Mesodermal cell (in vitro differentiated cells): ENCODE data around the gene ID3.

Source experiments
- H3K27ac ChIP-seq: 2 replicates; pipeline ENCODE4 v1.7.0; 2013; ENCODE audit warnings: mild to moderate bottlenecking, low read depth, low read length, moderate library complexity; ENCODE audit not compliant: severe bottlenecking
- H3K36me3 ChIP-seq: 2 replicates; pipeline ENCODE4 v1.7.1; 2013; ENCODE audit warnings: mild to moderate bottlenecking, low read length, moderate library complexity; ENCODE audit not compliant: control insufficient read depth, insufficient read depth
- H3K4me1 ChIP-seq: one replicate; pipeline ENCODE4 v1.7.1; 2013; ENCODE audit warnings: mild to moderate bottlenecking, low read length; ENCODE audit not compliant: insufficient read depth, control insufficient read depth, poor library complexity, severe bottlenecking
- H3K4me3 ChIP-seq: 2 replicates; pipeline ENCODE4 v1.7.0; 2013; ENCODE audit warnings: low read length, control low read depth, mild to moderate bottlenecking; ENCODE audit not compliant: insufficient read depth, poor library complexity, severe bottlenecking; ENCODE audit errors: extremely low read depth
- H3K9me3 ChIP-seq: 2 replicates; pipeline ENCODE4 v1.7.1; 2013; ENCODE audit warnings: mild to moderate bottlenecking, low read length, moderate library complexity; ENCODE audit not compliant: control insufficient read depth
- whole genome bisulfite sequencing, 2 experiments: methylation state at CpG; one replicate each; pipeline ENCODE4 v1.1.5; 2013; ENCODE audit warnings: missing lambda C conversion rate in 2 of 2; ENCODE audit not compliant: insufficient coverage in 2 of 2; 5-methylcytosine and 5-hydroxymethylcytosine counted together

The ID3 gene

DNA sequence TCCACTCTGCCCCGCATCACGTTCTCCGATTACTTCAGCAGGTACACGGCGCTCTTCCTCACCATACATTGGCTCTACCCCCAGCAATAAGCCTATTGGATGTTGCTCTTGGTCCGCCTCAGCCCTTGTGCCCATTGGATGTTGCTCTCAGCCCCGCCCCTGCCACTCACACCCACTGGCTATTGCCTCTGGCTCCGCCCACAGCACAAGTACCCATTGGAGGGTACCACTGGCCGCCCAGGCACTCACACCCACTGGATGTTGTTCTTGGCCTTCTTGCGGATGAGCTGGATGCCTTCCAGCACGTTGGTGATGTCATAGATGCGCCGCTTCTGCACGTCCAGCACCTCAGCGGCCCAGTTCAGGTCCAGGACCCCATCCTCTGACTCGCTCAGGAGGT, 37.7 kb downstream of the ID3 start:
- no peaks in the 10 kb centered on the region for H3K4me1 ChIP-seq
- WGBS, 2 experiments: 94 to 96% methylated on average over 13 to 16 of the region's 16 CpGs
- H3K9me3 ChIP-seq: no peaks in the 10 kb centered on the region
- H3K4me3 ChIP-seq: no peak overlapping the region
- H3K36me3 ChIP-seq: no peaks in the 10 kb centered on the region
- no peak overlapping the region for H3K27ac ChIP-seq

DNA sequence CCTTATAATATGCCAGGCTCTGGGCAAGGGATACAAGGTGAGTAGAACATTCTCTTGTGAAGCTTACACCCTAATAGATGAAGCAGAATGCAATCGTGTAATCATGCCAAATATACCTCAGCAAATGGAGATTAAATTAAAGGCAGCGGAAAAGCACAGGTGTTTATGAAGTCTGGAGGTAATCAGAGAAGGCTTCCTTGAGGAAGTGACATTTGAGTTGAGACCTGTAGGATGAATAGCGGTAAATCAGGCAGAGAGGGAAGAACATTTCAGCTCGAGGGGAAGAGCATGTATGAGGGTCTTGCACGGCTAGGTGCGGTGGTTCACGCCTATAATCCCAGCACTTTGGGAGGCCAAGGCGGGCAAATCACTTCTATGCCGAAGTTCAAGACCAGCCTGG, 41.7 kb downstream of the ID3 start:
- Histone ChIP-seq H3K9me3 (no peaks in the 10 kb centered on the region), H3K4me3 (no peak overlapping the region), H3K4me1 (no peaks in the 10 kb centered on the region), H3K36me3 (peaks cover 3% of the 10 kb centered on the region), H3K27ac (no peak overlapping the region)
- WGBS, 2 experiments: 92 to 99% methylated on average over 9 of the region's 9 CpGs

GRCh38 chr1:23515905-23516304, 43.4 kb downstream of the ID3 start:
- no peak overlapping the region for H3K27ac ChIP-seq
- no peaks in the 10 kb centered on the region for H3K4me1 ChIP-seq
- H3K9me3 ChIP-seq: no peaks in the 10 kb centered on the region
- peaks cover 3% of the 10 kb centered on the region for H3K36me3 ChIP-seq
- WGBS, 2 experiments: 83 to 96% methylated on average over 1 to 3 of the region's 4 CpGs
- H3K4me3 ChIP-seq: no peak overlapping the region

DNA sequence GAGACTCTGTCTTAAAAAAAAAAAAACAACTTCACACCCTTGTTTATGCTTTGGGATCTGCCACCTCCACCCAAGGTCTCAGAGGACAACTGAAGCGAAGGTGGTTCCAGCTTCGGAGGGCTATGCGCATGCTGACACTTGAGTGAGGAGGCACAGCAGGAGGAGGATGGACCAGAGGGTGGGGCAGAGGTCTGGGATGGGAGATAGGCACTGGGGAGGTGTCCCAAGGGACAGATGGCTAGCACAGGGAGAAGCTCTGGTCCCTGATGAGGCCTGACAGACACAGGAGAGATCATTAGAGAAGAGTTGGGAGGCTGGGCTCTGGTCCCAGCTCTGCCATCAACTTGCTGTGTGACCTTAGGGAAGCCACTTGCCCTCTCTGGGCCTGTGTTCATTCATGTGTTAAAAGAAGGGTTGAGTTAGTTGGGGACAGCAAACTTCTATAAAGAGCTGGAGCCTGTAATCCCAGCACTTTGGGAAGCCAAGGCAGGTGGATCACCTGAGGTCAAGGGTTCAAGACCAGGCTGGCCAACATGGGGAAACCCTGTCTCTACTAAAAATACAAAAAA, 45.1 kb downstream of the ID3 start:
- no peak overlapping the region for H3K4me3 ChIP-seq
- H3K4me1 ChIP-seq: no peaks in the 10 kb centered on the region
- no peaks in the 10 kb centered on the region for H3K9me3 ChIP-seq
- 95 to 97% methylated on average over 3 of the region's 3 CpGs for WGBS, 2 experiments
- H3K36me3 ChIP-seq: peaks cover 3% of the 10 kb centered on the region
- no peak overlapping the region for H3K27ac ChIP-seq

DNA sequence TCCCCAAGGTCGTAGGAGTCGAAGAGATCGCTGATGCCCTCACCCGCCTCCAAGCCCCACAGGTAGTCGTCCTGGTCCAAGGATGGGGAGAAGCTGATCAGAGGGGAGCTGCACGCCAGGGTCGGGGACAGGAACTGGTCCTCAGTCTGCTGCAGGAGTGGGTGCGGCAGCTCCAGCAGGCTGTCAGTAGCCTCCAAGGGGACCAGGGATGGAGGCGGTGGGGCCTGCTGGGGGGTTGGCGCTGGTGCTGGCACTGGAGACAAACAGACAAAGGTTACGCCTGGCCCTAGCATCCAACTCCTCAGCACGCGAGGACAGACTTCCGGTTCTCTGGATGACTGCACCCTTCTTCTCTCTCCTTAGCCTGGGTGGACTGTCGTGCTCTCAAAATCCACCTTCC, 49.4 kb downstream of the ID3 start:
- no peak overlapping the region for H3K27ac ChIP-seq
- 96 to 97% methylated on average over 15 of the region's 15 CpGs for WGBS, 2 experiments

More for the DNA sequence above, 49.4 kb downstream of the ID3 start:
- Histone ChIP-seq H3K4me1 (no peaks in the 10 kb centered on the region), H3K4me3 (no peak overlapping the region), H3K36me3 (no peaks in the 10 kb centered on the region), H3K9me3 (no peaks in the 10 kb centered on the region)
